Metanephros (tissue), 2 donors: Measurements from ENCODE around the gene BEGAIN. TPM values are rescaled to one million over a fixed set of nuclear protein-coding genes. Genes with fewer than 3 reads are reported as not detected.

ENCODE experiments used
- small RNA-seq: library from RNA; depleted of rRNA; stranded (forward); fragments of <200 nt; gene quantifications from one replicate; pipeline ENCODE3, GENCODE V24; 2014; ENCODE audit warnings: low replicate concordance
- total RNA-seq: library from RNA; depleted of rRNA; stranded (reverse); fragments of >200 nt; gene quantifications from one replicate; pipeline ENCODE4 v1.2.3, GENCODE V29; 2014

BEGAIN gene, protein sequence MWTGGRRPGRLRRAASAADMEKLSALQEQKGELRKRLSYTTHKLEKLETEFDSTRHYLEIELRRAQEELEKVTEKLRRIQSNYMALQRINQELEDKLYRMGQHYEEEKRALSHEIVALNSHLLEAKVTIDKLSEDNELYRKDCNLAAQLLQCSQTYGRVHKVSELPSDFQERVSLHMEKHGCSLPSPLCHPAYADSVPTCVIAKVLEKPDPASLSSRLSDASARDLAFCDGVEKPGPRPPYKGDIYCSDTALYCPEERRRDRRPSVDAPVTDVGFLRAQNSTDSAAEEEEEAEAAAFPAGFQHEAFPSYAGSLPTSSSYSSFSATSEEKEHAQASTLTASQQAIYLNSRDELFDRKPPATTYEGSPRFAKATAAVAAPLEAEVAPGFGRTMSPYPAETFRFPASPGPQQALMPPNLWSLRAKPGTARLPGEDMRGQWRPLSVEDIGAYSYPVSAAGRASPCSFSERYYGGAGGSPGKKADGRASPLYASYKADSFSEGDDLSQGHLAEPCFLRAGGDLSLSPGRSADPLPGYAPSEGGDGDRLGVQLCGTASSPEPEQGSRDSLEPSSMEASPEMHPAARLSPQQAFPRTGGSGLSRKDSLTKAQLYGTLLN
- total RNA-seq, result 2.8 TPM

GRCh38 chr14:100587086-100587762 is at the start of gene BEGAIN:
Gene BEGAIN, minus strand, starts transcription at chr14:100587417. Its CDS starts 127 bp downstream, at chr14:100587290.

Small RNAs within 50 kb of the gene (small RNA-seq; reads per million reads assigned to genes)
- gene RN7SKP92, result not detected

Other genes with a start within 250 kb of the BEGAIN start
- 11.2 TPM for gene WDR25, start 210.9 kb downstream of the BEGAIN start, total RNA-seq
- 170 TPM for gene DLK1, start 139.5 kb upstream of the BEGAIN start, total RNA-seq
- gene MEG3, start 238.7 kb upstream of the BEGAIN start, total RNA-seq, result 466 TPM